ENCODE results near the gene POLD1.
"Not testable (repeated sequence)": the region's sequence is repeated elsewhere in the genome, so short reads cannot be mapped to it uniquely, and the experiment has no call there.

POLD1 gene

DNA sequence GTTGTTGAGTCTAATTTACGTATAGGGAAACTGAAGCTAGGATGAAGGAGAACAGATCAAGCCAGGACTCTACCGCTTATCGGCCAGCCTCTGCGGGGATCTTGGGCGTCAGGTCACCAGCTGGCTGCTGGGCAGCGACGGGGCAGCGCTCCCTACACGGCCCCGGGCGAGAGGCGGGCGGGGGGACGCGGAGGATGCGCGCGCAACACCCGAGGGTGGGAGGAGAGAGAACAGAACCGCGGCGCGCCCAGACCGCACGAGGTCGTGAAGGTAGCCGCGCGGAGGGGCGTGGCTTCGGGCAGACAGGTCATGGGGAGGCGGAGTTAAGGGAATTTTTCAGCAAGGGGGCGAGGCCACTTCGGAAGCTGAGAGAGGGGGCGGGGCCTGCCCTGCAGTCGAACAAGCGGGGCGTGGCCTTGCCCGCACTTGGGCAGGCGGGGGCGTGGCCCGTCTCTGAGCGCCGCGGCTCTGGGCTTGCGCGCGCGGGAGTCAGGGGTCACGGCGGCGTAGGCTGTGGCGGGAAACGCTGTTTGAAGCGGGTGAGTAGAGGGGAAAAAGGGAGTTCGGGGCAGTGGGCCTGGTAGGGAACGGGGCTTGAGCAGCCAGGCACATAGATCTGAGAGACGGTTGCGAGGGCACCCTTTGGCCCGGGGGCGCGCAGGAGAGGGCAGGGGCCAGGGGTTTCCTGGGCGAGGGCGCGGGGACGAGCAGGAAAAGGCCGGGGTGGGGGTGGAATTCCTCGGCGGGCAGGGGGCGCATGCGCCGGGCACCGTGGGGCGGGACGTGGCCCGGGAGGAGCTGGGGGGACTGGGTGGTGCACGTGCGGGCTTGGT, at the start of gene POLD1:
Gene POLD1 (plus strand): TSS at position 496 of the 833 bp plus-strand sequence. CDS start 14,505 bp downstream, outside the sequence.
- DNase-seq, result peak; percentile 99

DNA sequence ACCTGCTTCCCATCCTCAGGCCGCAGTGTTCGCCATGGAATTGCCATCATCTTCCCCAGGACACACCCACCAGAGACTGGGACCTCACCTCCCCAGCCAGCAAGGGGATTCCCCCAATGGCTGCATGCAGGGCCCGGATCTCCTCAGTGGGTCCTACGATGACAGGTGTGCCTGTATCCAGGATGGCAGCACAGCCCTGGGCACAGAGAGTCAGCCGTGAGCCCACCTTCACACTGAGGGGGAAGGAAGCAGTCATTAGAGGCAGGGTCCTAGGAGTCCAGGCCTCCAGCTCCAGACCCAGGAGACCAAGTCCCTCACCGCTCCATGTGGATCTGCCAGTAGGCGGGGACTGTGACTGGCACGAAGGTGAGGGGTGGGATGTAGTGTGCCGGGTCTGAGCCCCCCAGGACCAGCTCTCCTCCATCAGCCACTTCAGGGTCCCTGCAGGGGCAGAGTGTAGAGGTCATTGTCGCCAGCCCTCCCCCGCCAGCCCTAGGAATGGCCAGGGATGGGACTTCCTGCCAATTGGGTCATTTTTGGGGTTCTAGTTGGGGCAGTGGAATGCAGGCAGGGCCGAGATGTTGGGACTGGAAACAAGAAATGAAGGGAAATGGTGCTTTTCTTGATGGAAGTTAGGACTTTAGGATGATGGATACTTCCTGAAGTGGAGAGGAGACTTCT, 49.3 kb upstream of the POLD1 start:
- no peak for DNase-seq

DNA sequence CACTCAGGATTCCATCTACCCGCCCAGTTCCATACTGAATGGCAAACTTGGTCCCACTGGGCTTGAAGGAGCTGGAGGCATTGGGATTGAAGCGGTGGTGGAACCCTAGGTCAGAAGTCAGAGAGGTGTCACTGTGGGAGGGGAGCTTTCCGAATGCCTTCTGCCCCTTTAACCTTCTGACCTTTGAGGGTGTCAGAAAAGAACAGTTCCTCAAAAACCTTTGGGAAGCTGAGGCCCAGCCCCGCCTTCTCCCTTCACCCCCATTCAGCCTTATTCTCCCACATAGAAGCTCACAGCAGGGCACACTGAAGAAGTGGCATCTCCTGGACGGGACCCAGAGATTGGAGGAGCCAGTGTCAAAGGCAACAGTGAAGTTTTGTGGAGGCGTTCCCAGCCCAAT, 47.1 kb upstream of the POLD1 start:
- not testable (repeated sequence) for DNase-seq

- no peak for DNase-seq
Observed at GRCh38 chr19:50340331-50340730, 43.8 kb upstream of the POLD1 start.

- DNase-seq, result no peak
Observed at GRCh38 chr19:50341091-50341564, 43.0 kb upstream of the POLD1 start.

- no peak for DNase-seq
Observed at GRCh38 chr19:50344661-50345318, 39.4 kb upstream of the POLD1 start.

DNA sequence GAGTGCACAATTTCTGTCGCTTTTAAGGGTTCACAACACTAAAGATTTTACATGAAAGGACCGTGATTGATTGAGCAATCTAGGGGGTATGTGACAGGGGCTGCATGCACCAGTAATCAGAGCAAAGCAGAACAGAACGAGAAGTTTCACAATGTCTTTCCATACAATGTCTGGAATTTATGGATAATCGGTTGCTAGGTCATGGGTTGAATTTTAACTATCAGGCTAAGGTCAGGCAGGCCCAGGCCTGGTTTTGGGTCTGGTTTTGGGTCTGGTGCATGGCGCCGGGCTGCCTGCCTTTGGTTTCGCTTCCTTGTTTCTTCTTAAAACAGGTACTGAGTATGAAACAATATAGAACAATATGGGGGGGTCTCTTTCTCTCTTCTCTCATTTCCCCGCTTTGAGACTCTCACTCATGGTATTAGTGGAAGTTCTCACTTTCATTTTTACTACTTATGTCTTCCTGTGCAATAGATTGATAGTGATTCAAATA, 37.0 kb upstream of the POLD1 start:
- not testable (repeated sequence) for DNase-seq

DNA sequence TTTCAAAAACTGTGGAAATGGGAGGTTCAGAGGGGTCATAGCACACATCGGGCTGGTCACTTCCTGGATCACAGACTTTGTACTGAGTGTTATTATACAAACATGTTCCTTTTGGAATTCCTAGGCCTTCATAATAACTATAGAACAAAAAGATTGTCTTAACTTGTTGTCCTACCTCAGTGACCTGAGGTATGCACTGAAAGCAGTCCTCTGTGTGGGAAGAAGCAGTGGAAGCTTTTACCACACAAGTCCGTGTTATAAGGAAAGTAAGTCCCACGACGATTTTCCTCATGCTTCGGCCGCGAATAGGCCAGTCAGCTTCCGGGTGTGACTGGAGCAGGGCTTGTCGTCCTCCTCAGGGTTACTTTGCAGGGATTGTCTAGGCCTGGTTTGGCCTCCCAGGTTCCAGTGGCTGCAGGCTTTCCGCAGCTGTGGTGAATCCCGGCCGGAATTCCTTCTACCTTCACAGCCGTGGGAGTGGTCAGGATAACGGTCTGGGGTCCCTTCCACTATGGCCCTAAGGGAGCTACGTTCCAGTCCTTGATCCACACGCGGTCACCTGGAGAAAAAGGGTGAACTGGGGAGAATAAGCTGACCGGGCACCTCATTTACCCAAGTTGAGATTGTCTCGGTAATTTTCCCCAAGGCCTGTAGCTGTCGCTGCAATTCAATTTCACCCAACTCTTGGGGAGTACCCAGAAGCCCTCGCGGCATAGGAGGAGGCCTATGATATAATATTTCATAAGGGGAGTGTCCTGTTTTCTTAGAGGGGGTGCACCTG, 34.7 kb upstream of the POLD1 start:
- DNase-seq, result no peak

GRCh38 chr19:50352242-50352641, 31.9 kb upstream of the POLD1 start:
- no peak for DNase-seq

GRCh38 chr19:50353487-50353880, 30.7 kb upstream of the POLD1 start:
- DNase-seq, result not testable (repeated sequence)

DNA sequence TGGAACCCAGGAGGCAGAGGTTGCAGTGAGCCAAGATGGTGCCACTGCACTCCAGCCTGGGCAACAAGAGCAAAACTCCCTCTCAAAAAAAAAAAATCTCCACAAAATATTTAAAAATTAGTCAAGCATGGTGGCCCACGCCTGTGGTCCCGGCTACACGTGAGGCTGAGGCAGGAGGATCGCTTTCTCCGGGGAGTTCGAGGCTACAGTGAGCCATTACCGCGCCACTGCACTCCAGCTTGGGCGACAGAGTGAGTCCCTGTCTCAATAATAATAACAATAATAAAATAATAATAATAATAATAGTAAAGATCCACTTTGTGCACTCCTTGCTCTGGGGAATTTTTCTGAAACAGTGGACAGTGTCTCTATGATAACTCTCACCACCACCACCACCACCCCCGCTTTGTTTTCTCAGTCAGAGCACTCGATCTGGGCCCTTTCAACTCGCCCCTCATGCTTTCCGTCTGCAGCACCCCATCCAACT, 27.4 kb upstream of the POLD1 start:
- DNase-seq, result no peak

- peak; percentile 92 for DNase-seq
Observed at GRCh38 chr19:50357178-50358100, 26.7 kb upstream of the POLD1 start.

GRCh38 chr19:50358483-50359327, 25.4 kb upstream of the POLD1 start:
- peak; percentile 88 for DNase-seq

GRCh38 chr19:50359328-50359818, 24.8 kb upstream of the POLD1 start:
- DNase-seq, result peak; percentile 33

GRCh38 chr19:50361290-50362029, 22.7 kb upstream of the POLD1 start:
- peak; percentile 36 for DNase-seq

DNA sequence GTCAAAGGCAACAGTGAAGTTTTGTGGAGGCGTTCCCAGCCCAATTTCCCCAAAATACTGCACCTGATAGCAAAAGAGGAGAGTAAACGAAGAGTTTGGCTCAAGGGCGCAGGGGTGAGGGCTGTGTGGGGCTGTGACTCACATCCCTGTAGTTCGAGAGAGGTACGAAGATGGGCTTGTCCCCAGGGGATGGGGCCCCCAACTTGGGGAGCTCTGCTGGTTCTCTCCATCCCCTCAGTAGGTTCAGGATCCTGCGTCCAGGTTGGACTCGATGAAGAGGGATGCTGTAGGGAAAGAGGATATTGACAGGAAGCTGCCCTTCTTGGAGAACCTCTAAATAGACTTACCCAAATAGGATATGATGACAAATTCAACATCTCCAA, 22.1 kb upstream of the POLD1 start:
- no peak for DNase-seq

- no peak for DNase-seq
Observed at GRCh38 chr19:50362656-50363424, 21.3 kb upstream of the POLD1 start.

Data from CD4-positive, alpha-beta T cell treated with Interleukin-10 for 1 hour (primary cell).